ENCODE data around the gene LRFN5.

The LRFN5 gene

DNA sequence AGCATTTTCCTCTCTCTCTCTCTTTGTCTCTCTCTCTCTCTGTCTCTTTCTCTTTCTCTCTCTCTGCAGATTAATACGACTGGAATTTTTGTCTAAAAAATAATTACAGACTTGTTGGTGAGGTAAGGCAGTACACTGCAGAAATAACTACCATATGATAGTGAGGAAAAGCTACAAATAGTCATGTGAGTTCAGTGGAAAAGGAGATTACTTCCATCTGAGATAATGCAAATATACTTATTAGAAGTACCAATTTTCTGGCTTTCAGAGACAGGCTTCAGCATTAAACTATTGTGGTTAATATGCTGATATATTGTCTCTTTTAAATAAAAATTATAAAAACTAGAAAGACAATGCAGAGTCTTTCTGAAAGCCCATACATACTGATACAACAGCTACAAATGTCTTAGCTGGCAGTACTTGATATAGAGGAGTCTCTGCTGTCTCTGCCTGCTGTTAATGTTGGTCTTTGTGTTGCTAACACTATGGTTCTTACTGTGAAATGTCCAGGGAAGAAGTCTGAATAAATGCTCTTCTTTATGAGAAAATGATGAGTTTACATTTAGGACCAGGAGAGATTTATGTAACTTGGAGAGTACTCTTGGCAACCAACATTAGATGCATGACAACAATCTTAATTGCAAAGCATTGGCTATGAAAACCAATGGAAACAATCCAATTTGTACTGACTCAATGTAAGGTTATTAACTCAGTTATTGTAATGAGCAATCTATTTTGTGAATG is 167.0 kb downstream of the LRFN5 start:
- no peak for DNase-seq

DNA sequence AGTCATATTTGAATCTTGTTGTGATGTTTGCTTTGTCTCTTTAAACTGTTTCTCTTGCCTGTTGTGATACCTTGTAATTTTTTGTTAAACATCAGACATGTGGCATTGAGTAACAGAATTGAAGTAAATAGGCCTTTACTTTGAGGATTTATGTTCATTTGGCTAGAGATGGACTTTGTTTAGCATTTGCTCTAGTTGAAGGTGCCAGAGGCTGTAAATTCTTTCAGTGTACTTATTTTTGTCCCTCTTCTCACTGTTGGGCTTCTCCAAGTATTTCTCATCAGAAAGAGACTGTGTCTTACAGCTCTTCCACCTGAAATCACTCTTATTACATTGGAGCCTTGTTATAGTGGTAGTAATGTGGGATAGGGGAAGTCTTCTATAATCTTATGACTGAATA is 175.8 kb downstream of the LRFN5 start:
- DNase-seq = no peak

DNA sequence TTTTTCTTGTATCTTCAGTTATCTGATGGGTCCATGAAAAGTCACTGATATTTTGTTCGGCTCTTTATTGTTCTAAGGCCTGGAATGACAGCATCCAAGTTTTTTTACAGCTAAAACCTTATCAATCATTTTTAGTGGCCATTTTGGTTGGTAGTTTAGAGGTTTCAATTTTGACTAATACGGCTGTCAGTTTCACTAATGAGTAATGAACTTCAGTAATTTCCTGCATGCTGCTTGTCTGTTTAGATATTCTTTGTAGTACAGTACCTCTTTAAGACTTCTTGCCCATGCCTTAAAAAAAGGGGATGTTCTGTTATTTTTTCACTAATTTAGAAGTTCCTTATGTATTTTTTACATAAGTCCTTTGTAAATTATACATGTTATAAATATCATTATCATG is 176.7 kb downstream of the LRFN5 start:
- no peak for DNase-seq

DNA sequence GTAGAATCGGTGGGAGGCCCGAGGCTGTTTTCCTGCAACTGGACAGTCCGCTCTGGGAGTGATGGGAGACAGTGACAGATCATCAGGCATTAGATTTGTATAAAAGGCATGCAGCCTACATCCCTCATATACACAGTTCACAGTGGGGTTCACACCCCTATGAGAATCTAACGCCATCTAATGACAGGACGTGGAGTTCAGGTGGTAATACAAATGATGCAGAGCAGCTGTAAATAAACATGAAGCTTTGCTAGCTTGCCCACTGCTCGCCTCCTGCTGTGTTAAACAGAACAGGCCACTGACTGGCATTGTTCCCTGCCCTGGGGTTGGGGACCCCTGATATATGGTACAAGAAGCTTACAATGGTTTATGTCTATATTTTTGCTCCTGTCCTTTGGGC is 179.0 kb downstream of the LRFN5 start:
- DNase-seq = no peak

DNA sequence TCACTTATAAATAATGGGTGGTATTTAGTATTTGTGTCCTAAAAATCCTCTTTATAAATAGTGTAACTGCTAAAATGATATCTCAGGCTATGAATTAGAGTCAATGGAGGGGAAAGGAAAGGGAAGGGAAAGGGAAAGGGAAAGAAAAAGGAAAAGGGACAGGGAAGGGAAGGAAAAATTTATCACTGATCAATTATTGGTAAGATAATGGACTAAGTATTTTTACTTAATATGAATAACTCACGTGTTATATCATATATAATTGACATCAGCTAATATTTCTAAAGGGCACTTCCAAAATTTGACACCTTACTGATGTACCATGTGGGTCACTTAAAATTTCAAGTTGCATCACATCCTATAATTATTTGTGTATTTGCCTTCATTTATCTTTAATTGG is 193.1 kb downstream of the LRFN5 start:
- DNase-seq = no peak

DNA sequence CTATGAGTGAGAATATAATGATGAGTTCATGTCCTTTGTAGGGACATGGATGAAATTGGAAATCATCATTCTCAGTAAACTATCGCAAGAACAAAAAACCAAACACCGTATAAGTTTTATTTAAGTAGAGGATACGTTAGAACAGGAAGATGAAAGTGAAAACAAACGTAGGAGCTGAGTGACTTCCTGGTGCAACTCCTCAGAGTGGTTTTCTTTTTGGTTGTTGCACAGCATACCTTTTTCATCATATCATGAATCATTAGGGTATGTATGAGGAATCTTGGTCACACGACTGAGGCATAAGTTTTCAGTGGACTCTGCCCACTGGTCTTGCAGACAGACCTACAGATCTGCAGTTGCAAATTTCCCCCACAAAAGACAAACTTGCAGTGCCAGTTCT is 199.0 kb downstream of the LRFN5 start:
- no peak for DNase-seq

DNA sequence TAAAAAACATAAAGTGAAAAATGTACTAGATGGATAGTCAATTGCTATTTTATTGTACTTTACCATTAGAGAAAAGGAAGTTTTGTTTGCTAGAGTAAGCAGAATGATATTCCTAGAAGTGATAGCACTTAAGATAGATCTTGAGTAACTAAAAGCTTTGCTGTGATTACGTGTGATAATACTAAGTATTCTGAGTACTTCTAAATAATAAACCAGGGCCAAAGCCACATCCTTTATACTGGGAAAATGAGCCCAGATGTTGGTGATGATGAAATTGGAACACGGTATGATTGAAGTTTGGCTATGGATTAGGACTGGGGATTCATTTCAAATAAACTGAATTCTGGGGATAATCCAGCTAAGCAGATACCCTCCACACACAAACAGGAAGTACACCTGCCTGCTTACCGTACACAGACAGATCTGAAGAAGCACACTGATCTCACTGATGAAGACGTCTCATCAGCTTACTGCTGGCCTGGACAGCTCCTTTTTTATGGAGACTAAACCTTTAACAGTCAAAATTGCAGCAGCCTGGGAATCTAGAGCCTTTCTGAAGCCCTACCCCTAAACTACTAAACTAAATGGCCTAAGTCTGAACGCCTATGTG is 199.8 kb downstream of the LRFN5 start:
- no peak for DNase-seq

DNA sequence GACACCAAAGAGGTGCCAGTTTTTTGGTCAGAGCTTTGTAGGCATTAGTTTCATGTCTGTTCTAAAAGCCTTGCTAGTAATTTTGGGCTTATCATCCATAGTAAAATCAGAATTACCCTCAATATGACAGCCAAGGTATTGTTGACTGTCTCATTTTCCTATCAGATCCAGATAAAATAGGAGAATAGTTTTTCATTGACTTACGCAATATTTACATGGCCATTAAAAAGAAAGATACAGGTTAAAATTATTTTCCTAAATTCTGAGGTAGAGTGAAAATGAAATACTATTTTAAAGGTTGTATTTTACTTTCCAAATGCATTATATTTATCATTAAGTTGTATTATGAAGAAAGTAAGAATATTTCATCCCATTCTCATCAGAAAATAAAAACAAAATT is 203.7 kb downstream of the LRFN5 start:
- no peak for DNase-seq

DNA sequence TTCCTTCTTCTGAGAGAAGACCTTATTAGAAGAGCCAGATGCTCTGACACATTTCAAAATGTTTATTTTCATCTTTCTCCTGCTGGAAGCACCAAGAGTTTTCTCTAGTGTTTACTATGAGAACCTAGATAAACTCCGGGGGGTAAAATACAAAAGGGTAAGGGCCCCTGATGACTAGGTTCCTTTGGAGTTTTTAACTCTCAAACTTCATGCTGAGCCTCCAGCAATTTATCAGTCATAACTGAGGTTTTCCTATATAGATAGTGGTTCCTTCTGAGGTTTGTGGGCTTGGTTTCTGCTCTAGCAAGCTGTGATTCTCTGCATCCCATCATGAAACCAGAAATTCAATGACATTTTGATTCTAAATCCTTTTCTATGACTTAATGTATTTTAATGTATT is 210.9 kb downstream of the LRFN5 start:
- no peak for DNase-seq

DNA sequence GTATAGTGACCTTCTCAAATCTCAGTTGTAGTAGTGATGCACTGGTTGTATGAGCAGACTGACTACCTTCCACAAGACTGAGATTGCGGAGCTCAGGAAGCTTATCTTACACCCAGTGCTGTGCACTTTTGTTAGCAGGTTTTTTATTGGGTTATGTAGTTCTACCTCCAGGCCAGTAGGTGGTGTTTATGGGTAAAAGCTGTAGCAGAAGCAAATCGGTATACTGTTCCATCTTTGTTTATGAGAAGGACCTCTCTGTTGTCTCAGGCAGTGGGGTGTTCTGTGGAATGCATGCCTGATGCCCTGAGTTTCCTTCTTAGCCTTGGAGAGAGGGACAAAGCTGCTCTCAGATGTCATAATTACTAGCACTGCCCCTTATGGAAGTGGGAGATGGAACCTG is 217.8 kb downstream of the LRFN5 start:
- no peak for DNase-seq

DNA sequence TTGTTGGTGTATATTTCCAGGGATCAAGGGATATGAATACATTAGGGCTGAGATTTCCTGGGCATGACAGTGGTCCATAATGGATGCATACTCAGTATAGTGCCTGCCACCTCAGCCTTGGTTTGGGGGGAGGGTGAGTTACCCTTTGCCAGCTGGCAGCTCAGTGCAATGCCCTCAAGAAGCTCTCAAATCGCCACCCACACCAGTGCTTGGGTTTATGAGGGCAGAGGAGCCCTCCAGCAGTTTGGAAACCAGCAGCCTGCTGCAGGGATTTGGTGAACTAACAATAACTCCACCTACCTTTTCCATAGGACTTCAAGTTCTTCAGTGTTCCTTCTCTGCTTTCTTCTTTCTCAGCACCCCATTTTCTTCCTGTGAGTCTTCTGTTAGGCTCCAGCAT is 218.9 kb downstream of the LRFN5 start:
- no peak for DNase-seq

DNA sequence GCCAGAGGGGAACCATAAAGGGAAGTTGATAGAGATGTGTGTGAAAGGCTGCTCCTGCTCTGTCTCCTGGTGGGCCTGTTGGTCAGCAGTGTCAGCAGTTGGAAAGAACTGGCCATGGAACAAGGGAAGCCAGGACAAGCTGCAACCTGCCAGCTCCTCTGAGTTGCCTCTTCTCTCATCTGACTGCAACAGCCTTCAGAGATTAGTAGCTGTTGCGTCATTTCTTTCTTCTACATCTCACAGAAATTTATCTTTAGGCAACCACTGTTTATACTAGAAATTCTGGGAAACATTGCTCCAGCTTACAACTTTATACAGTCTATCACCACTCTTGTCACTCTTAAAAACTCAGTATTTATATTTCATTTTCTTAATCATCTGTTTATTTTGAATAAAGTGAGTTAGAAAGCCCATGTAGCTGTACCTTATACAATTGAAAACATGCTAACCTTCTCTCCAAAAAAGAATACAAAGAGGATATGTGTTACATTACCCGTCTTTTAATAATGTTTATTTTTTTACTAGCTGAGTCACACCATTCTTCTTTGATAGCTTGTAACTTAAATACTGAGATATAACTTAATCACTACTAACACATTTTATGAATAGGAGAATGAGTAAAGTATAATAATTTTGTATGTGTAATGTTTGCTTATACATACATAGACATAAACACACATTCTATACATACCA is 224.2 kb downstream of the LRFN5 start:
- DNase-seq = no peak

DNA sequence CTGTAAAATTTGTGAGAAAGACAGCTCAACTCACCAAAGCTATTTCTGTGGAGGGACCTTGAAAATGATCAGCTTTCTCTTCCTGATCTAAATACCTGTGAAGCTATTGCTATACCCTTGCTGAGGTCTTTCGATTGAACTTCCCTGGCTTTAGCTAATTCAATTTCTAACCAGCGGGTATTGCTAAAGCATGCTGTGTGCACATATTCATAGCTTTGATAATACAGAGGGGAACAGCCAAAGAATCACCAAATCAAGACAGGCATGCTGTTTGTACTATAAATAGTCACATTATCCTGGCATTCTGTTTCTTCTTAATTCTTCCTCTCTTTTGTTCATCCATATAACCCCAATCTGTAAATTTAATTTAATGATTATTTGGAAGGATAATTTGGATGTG is 233.0 kb downstream of the LRFN5 start:
- DNase-seq = no peak

DNA sequence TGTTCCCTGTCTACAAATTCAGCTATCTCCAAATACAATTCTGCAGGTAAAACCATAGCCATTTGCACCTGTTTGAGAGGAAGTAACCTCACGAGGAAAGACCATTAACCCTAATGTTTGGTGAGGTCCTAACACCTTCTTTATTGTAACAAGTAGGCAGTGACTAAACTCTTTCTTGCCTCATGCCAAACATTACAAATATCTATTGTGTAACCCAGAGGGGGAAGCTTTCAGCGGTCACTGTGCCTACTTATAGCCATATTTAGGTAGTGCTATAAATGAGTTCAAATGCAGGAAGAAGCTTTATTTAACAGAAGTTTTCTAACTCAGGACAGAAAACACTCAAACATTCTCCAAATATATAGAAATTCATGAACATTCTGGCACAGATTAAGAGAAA is 252.7 kb downstream of the LRFN5 start:
- DNase-seq = no peak

DNA sequence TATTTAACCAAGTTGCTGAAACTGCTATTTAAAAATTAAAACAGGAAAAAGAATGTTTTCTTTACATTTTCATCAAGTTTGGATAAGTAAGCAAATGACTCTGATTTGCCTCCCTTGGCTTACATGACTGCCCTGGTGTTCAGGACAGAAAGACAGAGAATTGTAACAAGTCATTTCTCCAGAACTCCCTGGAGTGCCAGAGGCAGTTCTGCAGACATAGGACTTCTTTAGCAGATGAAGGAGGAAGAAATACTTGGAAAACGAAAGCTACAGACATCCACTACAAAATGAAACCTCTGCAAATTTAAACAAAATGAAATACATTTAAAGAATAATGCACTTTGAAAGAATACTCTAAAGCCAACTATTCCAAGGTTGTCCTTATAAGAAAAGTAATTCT is 253.9 kb downstream of the LRFN5 start:
- DNase-seq = no peak

DNA sequence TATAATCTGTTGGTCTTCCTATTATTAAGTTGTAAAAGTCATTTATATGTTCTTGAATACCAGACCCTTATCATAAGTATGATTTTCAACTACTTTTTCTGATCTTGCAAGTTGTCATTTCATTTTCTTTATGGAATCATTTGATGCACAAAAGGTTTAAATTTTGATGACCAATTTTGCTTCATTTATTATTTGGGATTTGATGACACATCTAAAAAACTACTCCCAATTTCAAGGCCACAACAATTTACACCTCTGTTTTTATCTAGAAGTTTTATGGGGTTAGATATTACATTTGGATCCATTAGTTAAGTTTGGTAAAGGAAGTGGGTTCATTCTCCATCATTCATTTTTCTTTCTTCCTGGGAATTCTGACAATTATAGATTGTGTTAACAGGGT is 259.2 kb downstream of the LRFN5 start:
- no peak for DNase-seq

DNA sequence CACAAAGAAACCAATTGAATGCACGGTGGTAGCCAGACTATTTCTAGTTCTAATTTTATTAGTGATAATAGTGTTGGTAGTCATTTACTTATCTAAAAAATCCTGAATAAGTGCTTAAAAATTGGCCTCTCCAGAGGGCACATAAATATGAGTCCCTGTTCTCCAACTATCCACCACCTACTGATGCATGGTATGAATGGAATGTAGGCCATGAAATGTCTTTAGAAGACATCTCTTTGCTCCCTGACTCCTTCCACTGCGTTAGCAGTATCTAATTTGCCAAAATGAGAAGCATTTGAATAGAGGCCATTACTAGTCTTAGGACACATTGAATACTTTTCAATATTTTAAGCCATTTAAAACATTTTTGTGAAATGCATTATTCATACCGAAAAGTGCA is 261.7 kb downstream of the LRFN5 start:
- no peak for DNase-seq

DNA sequence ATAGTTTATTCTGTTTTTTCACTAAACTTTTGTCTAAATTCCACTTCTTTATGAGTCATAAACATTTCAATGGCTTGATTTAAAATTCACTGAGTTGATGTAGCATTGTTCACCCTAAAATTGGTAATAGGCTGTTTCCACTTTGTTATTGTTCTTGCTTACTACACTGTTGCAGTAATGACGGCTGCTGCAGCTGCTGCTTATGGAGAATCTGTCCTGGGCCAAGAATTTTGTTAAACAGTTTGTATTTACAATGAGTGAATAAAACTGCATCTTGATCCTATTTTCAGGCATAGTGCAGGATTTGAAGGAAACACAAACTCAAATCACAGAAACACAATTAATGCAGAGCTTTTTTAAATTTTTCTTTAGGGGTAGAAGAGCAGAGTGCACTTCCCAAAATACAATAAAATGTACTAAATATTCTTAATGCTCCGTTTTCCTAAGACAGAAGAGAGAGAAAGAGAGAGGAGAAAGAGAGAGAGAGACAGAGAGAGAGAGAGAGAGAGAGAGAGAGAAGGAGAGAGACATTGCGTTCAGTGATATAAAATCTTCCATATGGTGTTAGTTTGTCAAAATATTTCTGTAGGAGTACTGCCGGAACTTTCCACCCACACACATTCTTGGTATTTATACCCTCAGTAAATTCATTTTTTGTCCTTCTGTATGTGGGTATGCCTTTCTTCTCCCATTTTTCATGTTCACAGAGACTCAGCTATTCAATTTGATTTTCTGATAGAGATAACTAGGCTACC is 266.4 kb downstream of the LRFN5 start:
- DNase-seq = no peak

DNA sequence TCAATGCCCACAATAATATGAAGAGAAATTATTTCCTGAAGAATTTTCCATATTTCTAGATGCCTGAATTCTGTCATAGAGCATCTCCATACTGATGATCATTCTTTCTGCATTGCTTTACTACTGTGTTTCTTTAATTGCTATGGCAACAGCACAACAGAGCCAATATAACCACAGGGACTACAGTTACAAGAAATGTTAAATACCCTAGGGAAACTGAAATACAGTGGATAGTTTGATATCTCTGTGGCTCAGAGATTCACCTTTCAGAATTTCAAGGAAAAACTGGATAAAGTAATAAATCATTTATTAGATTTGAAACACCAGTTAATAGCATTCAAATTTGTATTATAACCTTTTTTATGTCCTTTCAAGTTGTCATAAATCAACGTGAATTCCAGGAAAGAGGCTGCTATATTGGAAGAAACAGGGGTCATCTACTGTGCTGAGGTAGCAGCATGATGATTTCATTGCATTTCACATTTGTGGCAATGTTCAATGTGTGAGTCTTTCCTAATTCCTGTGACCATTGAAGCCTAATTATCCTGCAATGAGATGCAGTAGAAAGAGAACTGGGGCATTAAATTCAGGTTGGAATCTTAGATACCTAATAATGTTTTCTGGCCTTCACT is 267.1 kb downstream of the LRFN5 start:
- DNase-seq = no peak

DNA sequence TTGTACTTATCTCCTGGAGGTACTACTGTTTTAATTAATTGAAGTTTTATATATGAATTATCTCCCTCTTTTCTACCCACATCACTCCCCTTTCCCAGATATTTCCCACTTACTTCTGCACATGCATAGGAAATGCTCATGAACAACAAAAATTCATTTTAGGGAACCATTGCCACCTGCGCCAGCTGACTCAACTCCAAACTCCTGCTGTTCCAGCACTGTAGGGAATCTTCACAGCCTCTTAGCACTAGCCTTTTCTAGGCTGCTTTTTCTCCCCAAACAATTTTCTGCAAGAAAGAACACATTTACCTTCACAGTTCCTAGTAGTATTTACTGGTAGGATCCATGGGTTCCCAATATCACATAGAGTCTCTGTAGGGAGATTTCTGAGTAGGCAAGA is 268.4 kb downstream of the LRFN5 start:
- no peak for DNase-seq

DNA sequence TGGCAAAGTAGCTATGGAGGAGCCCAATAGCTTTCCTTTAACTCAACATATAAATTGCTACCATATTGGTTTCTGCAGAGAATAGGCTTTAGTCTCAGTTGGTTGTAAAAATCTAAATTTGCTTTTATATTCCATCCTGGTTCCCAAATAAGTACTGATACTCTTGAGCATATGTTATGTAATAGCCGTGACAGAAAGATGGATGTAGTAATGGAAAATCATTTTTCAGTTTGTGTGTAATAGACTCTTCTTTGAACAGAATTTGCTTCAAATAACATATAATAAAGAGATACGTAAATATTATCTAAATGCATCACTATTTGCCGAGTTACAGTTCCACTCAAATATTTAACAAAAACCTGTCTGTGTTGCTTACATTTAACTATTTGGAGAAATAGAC is 271.6 kb downstream of the LRFN5 start:
- DNase-seq = no peak

DNA sequence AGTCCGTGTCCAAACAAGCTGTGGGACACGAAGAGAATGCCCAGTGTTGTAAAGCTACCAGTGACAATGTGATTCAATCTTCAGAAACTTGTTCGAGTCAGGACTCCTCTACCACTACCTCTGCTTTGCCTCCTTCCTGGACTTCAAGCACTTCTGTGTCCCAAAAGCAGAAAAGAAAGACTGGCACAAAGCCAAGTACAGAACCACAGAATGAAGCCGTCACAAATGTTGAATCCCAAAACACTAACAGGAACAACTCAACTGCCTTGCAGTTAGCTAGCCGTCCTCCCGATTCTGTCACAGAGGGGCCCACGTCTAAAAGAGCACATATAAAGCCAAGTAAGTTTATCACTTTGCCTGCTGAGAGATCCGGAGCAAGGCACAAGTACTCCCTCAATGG is 284.9 kb downstream of the LRFN5 start:
- DNase-seq = no peak

Measured in hypothalamus (tissue), 51 donors.